HG03469 (cell line): ENCODE data around the gene DCTN5.
"Not testable (repeated sequence)": the region's sequence is repeated elsewhere in the genome, so short reads cannot be mapped to it uniquely, and the experiment has no call there.

Experiments
- ATAC-seq: cut with Tn5 transposase; IDR thresholded peaks from one replicate; pipeline ENCODE4 v1.9.1; 2021; ENCODE audit warnings: mild to moderate bottlenecking, moderate library complexity, moderate number of reproducible peaks; ENCODE audit not compliant: unreplicated experiment

DCTN5 gene

DNA sequence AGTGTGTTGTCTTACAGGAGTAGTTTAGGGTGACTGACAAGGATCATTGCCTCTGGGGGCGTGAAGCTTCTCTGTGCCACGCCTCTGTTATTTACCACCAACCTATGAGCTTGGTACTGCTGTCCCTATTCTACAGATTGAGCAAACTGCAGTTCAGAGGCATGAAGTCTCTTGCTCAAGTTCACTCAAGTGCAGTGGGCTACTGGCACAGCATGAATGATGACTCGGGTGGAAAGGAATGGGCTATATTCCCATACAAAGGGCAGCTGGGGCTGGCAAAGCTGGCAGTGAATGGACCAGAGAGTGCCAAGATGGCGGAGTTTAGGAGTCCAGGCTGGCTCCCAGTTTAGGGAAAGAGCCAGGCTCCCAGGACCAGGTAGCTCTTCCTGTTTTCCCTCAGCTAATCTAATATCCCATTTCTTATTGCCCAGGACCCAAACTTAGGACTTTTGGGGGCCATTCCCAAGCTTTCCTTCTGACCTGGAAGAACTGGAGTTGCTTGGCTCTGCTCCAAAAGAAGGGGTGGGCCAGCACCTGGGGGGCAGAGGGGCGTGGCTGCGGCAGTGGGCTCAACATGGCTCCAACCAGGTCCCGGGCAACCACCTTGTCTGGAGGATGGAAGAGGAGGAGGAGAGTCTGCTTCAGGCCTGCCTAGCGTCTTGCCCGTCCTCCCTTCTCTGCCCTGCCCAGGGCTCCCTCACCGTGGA lies 50.4 kb downstream of the DCTN5 start:
- no peak for ATAC-seq

DNA sequence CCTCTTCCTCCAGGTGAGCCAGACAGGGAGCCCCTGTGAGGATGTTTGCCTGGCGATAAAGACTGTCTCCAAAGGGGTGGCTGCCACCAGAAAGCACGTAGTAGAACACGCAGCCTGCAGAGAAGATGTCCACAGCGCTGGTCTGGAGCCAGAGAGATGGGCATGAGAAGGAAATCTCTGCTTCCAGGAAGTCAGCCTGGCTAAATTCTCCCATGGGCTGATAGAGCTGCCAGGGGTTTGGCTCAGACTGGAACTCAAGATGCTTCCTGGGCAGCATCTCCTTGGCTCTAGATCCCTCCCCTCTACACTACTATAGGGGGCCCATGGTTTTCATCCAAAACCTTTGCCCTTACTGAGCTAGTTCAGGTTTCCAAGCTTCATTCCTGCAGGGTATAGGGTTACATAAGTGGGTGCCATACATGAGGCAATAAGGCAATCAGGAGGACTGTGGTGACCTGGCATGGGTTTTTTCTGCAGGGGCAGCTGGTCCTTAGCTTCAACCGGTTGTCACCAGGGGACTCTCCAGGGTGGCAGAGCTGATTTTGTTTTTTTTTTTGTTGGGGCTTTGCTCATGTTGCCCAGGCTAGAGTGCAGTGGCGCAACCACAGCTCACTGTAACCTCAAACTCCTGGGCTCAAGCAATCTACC lies 51.0 kb downstream of the DCTN5 start:
- ATAC-seq, result no peak

DNA sequence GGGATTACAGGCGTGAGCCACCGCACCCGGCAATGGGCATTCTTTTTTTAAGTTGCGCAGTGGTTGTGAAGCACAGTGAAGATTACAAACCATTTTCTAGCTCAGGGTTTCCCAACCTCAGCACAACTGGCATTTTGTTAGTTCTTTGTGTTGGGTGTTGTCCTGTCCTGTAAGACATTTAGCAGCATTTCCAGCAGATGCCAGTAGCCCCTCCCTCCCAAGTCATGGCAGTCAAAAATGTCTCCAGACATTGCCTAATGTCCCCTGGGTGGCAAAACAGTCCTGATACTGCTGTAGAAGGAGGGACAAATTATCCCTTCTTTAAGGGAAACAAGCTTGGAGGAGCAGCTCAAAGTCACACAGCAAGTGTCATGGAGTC lies 53.0 kb downstream of the DCTN5 start:
- ATAC-seq, result no peak

DNA sequence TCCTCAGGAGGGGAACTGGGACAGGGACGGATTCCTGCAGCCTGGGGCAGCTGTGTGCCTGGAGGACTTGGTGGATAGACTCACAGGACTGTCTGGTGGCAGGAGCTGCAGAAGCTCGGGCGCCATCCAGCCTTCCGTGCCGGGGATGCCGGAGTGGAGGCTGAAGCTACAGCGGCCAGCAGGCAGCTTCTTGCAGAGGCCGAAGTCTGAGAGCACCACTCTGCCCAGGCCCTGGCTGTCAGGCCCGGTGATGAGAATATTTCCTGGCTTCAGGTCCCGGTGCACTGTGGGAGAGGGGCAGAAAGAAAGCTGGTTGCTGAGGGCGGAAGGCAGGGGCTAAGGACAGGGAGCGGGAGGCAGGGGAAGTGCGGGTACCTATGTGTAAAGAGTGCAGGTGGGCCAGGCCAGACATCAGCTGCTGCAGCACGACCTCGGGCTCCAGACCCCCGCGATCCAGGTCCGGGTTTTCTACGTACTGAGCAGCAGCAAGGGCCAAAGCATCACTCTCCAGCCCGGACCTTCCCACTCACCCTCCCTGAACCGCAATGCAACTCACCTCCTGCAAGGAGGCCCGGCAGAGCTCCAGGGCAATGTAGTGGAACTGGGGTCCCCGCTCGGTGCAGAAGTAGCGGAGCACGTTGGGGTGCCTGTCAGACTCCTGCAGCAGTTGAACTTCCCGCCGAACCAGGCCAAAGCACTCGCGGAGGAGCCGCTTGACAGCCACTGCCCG lies 53.5 kb downstream of the DCTN5 start:
- ATAC-seq, result no peak

DNA sequence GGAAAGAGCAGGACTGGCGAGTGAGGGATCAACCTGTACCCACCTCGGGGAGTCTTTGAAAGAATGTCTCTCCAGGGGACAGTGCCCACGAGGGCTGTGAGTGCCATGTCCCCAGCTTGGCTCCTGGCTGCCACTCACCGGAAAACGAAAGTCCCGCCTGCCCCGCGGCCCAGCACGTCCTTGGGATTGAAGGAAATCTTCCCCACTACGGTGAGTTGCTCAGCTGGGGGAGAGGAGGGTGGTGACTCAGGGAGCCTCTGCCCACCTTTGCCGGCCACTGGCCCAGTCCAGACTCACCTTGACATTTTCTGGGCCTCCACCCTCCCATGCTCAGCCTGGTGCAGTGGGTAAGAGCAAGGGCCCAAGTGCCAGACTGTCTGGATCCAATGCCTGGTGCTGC lies 54.5 kb downstream of the DCTN5 start:
- ATAC-seq, result no peak

DNA sequence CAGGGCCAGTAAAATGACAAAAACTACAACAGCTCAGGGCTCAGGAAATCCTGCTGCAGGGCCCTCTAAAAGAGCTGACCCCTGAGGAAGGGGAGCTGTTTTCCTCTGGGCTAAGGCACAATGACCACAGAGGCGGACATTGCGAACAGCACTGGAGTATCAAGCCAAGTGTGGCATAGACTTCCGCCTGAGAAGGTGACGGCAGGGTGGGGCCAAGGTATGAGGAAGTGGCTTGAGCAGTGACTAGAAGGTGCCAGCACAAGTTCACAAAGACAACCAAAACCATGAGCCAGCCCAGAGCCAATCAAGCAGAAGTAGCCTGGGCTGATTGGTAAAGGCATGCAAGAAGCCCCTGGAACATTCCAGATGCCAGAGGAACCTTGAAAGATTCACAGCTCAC lies 57.8 kb downstream of the DCTN5 start:
- ATAC-seq, result no peak

DNA sequence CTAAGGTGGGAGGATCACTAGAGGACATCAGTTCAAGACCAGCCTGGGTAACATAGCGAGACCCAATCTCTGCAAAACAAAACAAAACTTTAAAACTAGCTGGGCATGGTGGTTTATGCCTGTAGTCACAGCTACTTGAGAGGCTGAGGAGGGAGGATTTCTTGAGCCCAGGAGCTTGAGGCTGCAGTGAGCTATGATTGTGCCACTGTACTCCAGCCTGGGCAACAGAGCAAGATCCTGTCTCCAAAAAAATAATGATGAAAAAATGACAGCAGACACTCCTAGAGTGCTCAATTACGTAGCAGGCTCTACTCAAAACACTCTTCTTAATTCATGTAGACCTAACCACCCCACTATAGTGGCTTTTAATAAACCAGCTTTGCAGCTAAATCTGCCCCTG lies 58.8 kb downstream of the DCTN5 start:
- ATAC-seq, result no peak

DNA sequence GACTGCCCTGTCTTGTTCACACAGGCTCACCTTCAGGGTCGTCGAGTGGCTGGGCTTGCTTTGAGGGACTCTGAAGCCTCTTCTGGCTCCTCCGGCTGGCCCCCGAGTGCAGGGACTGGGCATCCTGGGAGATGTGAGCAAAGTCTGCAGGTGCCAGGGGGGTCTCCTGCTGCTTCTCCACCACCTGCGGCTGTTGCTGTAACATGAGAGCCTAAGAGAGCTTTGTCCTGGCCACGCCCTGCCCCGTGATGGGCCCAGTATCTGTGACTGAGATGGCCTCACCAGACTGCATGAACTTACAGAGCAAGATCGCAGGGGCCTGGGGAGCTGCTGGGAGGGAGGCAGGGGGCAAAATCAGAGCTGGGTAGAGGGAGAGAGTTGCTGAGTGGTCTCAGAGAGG lies 59.2 kb downstream of the DCTN5 start:
- ATAC-seq, result no peak

DNA sequence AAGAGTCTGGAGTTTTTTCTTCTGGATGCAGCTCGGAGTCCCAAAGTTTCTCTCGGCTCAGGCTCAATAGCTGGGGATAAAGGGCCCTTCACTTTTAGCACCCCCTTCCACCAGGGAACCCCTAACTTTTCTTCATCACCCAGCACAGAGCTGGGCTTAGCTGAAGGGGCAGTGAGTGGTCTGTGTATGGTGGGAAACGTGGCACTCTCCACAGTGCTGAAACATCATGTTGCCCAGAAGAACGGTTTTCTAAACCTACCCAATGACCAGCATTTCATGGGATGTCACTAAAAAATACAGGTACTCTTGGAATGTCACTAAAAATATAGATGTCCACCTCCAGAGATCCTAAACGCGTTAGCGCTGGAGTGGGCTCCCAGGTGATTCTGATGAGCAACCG lies 59.8 kb downstream of the DCTN5 start:
- no peak for ATAC-seq

DNA sequence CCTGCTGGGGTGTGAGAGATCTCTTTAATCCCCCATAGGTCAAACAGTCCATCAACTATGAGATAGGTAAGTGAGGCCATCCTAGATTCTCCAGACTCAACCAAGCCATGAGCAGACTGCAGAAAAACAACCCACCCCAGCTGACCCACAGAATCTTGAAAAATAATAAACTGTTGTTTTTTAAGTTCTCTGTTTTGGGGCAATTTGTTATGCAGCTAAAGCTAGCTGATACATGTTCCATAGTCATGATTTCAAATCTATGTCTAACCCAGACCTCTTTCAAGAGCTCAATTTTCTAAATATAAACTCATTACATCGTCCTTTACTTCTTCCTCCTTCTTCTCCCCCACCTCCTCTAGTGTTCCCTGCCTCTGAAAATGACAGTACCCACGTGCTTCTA lies 61.7 kb downstream of the DCTN5 start:
- no peak for ATAC-seq

DNA sequence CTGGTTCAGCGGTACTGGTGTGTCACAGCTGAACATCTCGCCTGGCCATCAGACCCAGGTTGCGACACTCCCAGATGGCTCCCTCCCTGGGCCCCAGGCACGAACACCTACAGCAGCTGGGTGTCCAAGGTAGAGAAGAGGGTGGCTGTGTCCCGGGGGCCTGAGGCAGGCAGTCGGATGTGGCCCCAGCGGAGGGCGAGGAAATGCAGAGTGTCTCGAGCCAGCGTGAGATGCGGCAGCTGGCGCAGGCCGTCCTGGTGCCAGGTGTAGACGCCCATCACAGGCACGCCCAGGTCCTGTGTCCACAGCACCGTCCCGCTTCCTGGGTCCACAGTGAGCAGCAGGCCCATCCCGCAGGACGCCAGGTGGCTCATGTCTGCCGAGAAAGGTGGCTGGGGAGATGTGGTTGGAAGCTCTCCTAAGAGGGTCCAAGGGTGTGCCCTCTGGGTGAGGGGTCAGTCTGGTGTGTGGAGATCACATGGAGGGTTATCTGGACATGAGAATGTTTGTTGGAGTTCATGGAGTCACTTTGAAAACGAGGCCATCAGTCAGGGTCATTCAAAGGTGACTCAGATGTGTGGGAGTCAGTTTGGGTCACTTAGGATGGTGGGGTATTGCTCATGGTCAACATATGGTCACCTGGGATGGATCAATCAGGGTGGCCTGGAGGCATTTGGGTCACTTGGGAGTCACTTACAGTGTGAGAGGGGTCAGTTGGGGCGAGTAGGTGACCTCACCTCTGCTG lies 63.7 kb downstream of the DCTN5 start:
- no peak for ATAC-seq

DNA sequence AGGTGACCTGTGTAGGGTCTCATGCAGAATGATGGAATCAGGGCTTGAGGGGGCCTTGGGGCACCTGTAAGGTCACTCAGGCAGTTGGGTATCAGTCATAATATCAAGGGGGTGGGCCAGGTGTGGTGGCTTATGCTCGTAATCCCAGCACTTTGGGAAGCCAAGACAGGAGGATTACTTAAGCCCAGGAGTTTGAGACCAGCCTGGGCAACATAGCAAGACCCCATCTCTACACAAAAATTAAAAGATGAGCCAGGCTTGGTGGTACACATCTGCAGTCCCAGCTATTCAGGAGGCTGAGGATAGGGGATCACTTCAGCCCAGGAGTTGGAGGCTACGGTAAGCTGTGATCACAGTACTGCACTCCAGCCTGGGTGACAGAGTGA lies 64.2 kb downstream of the DCTN5 start:
- no peak for ATAC-seq

DNA sequence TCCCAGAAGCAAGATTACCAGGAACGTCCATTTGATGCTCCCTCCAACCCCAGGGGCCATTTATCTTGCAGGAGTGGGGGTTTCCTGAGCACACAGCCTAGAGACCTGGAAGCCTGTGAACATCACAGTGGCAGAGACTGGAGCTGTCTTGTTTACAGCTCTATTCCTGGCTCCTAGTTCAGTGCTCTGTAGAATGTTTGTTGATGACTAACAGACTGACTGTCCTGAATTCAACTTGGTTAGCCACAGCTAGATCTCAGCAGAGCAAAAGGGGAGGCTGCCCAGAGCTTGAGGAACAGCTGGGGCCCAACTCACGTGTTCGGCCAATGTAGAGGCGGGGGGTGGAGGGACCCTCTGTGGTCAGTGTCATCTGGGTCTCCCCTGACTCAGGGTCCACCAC lies 65.2 kb downstream of the DCTN5 start:
- ATAC-seq, result no peak

DNA sequence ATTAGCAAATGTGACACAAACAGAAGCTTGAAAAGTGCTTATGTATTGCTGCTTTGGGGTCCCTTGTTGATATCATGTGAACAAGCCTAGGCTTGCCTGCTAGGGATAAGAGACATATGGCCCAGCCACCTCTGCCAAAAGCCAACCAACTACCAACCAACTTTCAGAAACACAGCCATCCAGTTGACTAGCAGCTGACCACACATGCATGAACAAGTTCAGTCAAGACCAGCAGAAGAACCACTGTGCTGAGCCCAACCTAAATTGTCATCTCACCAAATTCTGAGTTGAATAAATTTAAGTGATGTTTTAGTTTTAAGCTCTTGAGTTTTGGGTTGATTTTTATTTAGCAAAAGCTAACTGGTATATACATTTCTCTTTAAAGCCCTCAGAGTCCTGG lies 68.3 kb downstream of the DCTN5 start:
- no peak for ATAC-seq

DNA sequence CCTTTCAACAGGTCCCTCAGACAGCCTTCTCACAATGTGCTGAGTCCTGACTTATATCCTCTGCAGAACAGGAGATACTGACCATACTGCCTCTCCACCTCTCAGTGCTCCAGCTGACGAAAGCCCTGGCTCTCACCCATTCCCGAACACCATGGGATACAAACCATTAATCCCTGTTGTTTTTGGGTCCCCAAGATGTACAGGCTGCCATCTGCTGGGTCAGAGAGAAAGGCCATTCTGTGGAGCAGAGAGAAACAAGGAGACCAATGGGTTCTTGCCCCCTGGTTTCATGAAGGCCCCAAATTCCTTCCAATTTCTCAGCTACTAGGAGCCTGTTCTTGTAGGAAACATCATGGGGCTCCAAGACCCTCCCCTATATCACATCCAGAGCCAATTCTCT lies 68.7 kb downstream of the DCTN5 start:
- ATAC-seq, result no peak

DNA sequence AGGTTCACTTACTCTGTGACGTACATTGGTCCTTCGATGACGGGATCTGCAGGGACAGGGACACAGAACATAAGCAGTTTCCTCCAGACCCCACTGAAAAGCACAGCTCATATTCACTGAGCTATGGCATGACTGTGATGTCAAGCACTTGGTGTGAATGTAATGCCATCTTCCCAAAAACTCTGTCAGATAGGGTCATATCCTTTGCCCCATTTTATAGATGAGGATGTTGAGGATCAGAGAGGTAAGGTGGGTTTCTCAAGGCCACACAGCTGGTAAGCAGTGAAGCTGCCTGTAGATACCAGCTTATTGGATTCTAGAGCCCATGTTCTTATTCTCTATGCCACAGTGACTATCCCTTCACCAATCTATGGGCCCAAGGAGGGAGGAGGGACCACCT lies 69.2 kb downstream of the DCTN5 start:
- no peak for ATAC-seq

DNA sequence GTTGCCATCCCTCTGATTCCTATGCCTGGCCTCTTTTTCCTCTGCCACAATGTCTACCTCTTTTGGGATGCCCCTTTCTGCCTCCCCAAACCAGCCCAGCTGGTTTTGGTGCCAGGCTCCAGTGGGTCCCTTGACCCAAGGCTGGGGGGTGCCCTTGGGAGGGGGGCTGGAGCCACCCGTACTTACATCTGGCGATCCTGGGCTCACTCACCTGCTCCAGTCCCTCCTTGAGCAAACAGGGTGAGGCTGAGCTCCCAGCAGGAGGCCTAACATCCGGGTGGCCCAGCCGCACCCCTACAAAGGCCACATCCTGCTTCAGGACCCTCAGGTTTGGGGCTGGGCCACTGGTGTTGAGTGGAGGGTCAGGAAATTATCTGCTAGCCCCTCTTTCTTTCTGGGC lies 70.5 kb downstream of the DCTN5 start:
- ATAC-seq, result no peak

DNA sequence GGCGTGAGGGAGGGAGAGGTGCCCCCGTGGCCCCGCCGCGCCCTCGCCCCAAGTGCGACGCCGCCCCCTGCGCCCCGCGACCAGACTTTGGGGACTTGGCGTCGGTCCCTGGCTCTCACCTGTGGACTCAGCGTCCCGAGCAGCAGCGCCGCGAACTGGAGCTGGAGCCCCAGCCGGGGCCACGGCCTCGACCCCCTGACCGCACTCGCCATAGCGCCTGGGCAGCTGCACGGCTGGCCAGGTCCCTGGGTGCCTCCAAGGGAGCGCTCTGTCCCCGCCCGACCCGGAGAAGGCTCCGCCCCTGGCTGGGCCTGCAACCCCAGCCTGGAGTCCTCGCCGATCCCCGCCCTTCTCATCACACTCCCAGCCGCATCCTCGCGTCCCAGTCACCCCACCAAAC lies 71.7 kb downstream of the DCTN5 start, which contains the start of gene ERN2:
Gene ERN2 (minus strand): TSS at position 247 of the 400 bp plus-strand sequence. CDS start 35 bp downstream, at position 212.
- no peak for ATAC-seq

DNA sequence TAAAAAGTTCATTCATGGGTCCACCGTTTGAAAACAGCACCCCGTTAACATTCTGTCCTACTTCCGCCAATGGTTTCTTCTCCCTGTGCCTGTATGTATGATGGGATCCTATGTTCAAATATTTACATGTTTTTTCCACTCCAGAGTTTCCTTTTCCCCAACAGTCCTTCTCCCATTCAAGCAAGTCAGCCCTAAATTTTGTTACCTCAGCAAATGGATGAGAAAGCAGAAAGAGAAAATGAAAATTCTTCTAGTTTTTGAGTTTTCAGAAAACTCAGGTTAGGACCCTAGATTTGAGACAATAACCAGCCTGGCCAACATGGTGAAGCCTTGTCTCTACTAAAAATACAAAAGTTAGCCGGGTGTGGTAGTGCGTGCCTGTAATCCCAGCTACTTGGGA lies 75.2 kb downstream of the DCTN5 start:
- ATAC-seq, result no peak

DNA sequence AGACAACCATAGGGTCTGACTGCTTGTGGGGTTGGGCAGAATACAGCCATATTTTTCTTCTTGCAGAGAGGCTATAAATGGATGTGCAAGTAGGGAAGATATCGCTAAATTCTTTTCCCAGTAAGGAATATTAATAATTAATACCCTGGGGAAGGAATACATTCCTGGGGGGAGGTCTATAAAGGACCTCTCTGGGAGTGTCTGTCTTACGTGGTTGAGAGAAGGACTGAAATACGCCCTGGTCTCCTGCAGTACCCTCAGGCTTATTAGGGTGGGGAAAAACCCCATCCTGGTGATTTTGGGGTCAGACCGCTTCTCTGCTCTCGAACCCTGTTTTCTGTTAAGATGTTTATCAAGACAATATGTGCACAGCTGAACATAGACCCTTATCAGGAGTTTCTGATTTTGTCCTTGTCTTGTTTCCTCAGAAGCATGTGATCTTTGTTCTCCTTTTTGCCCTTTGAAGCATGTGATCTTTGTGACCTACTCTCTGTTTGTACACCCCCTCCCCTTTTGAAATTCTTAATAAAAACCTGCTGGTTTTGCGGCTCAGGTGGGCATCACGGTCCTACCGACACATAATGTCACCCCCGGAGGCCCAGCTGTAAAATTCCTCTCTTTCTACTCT lies 81.5 kb downstream of the DCTN5 start:
- not testable (repeated sequence) for ATAC-seq
